Activated CD4-positive, alpha-beta T cell treated with anti-CD3 and anti-CD28 coated beads, Interleukin-2, Interleukin-6, amounts not matched to agents 100 ng/mL and 50 ng/mL, durations not matched to agents 16 hours and 8 hours (primary cell): ENCODE measurements around the gene KLRC3.
A peak's percentile ranks its signal among the peaks of the same experiment; 100 is the strongest.
"Not testable (repeated sequence)": the region's sequence is repeated elsewhere in the genome, so short reads cannot be mapped to it uniquely, and the experiment has no call there.

Experiments used
- DNase-seq: peaks from one replicate; pipeline ENCODE4 v3.0.0-alpha.2; 2020

KLRC3 gene

DNA sequence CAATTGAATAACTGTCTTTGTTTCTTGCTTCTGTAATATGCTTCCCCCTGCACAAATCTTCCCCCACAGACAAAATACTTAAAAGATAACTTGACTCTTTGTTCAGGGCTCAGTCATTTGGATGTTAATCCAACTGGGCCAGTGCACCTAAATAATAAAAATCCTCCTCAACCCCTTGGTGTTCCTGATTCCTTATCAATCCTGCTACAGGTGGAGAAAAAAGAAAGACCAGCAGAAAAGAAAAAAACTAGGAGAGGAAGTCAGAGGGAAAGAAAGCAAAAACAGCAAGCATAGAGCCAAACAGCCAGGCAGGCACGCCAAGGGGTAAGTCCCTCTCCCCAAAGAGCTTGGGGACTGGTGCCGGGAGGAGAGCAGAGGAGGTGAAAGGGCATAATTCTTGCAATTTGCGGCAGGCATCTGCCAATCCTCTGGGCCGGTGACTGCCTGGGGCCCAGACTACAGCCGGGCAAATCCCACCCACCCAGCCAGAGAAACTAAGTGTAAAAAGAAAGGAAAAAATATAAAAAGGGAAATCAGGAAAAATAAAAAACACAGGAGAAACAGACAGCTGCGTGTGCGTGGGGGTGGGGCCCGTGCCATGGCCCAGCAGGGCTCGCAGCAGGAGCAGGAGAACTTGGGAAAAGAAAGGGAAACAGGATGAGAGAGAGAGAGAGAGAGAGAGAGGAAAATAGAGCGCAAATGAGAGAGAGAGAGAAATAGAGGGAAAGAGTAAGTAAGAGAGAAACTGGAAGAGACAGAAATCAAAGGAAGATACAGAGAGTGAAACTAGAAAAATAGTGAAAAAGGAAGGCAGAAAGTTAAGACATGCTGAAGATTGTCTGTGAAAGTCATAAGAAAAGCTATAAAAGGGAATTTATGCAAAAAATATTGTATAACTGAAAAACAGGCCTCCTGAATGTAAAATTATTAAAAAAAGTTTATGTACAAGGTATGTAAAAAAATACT lies 51.9 kb downstream of the KLRC3 start:
- DNase-seq: no peak

DNA sequence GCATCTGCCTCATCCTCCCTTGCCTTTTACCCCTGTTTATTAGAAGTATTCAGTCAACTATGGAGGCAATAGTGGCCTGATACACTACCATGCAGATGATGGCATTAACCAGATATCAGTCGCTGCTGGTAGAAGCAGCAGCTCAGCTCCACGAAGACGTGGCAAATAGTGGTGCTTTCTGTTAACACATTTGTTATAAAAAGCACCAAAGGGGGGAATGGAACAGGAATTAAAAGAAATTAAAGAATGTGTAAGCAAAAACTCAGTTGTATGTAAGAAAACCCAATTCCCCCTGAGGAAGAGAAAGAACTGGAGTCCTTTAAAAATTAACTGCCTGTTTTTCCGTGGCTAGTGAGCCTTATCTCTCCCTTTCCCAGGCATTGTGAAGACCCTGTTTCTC lies 52.7 kb downstream of the KLRC3 start:
- DNase-seq: not testable (repeated sequence)

GRCh38 chr12:10366875-10367274 lies 53.5 kb downstream of the KLRC3 start:
- DNase-seq: no peak

GRCh38 chr12:10365696-10366405 lies 54.5 kb downstream of the KLRC3 start:
- no peak for DNase-seq

GRCh38 chr12:10364815-10365622 lies 55.4 kb downstream of the KLRC3 start:
- DNase-seq: peak; percentile 66

- DNase-seq: peak; percentile 46
Observed at GRCh38 chr12:10363914-10364814, 56.2 kb downstream of the KLRC3 start.

DNA sequence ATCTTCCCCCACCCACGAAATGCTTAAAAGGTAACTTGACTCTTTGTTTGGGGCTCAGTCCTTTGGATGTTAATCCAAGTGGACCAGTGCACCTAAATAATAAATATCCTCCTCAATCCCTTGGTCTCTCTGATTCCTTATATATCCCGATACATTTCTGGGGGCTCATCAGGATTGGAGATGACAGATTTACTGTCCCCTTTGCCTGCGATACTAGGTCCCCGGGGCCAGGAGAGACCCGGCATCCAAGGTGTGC lies 56.8 kb downstream of the KLRC3 start:
- DNase-seq: no peak

- no peak for DNase-seq
Observed at GRCh38 chr12:10362828-10363657, 57.4 kb downstream of the KLRC3 start.

DNA sequence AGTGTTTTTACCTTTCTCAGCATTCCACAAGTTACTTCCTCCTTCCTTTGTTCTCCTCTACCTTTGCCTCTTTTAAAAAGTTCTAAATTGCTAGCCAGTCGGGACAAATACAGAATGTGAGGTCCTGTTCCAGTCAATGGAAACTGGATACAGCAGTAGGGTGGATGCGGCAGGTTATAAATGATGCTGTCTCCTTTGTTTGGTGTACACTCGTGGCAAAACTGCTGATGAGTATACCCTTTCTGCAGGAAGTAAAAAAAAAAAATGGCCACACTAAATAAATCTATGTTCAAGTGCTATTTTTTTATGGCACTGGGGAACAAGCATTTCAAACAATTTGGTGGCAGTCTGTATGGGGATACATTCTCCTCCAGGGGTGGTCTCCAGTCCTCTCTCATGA lies 58.1 kb downstream of the KLRC3 start:
- DNase-seq: no peak
